ENCODE results near the gene LRRIQ3.

The LRRIQ3 gene

GRCh38 chr1:73980324-73981040 lies 217.5 kb downstream of the LRRIQ3 start:
- no peak overlapping the region for H3K4me3 ChIP-seq (ENCODE audit: low read depth, low read length)
- no peaks in the 10 kb centered on the region for H3K36me3 ChIP-seq
- no peaks in the 10 kb centered on the region for H3K9me3 ChIP-seq
- no peak for TF ChIP-seq CTCF (IDR thresholded peaks at IDR 0.05; ENCODE audit: low read depth, low read length)
- no peaks in the 10 kb centered on the region for H3K4me1 ChIP-seq
- no peaks in the 10 kb centered on the region for H3K27me3 ChIP-seq
- DNase-seq = no peak

GRCh38 chr1:73979684-73980083 lies 218.3 kb downstream of the LRRIQ3 start:
- no peak for DNase-seq
- no peak for TF ChIP-seq CTCF (IDR thresholded peaks at IDR 0.05; ENCODE audit: low read depth, low read length)
- H3K27me3 ChIP-seq = no peaks in the 10 kb centered on the region
- no peaks in the 10 kb centered on the region for H3K4me1 ChIP-seq
- H3K36me3 ChIP-seq = no peaks in the 10 kb centered on the region
- H3K4me3 ChIP-seq (ENCODE audit: low read depth, low read length) = no peak overlapping the region
- no peaks in the 10 kb centered on the region for H3K9me3 ChIP-seq

- no peaks in the 10 kb centered on the region for H3K9me3 ChIP-seq
- no peak for TF ChIP-seq CTCF (IDR thresholded peaks at IDR 0.05; ENCODE audit: low read depth, low read length)
Measured at GRCh38 chr1:73978964-73979363, 219.0 kb downstream of the LRRIQ3 start.

More at GRCh38 chr1:73978964-73979363, 219.0 kb downstream of the LRRIQ3 start:
- no peaks in the 10 kb centered on the region for H3K4me1 ChIP-seq
- no peak for DNase-seq
- no peaks in the 10 kb centered on the region for H3K27me3 ChIP-seq
- H3K4me3 ChIP-seq (ENCODE audit: low read depth, low read length) = no peak overlapping the region
- H3K36me3 ChIP-seq = no peaks in the 10 kb centered on the region
